Neural progenitor cell (in vitro differentiated cells): ENCODE results near the gene UNC13B. TPM values are rescaled to one million over a fixed set of nuclear protein-coding genes. Genes with fewer than 3 reads are reported as not detected.

Source experiments
- DNase-seq: peaks from one replicate; pipeline ENCODE4 v3.0.0-alpha.2; 2016; ENCODE audit warnings: low spot score
- H2AFZ ChIP-seq: fragments of 200-600 bp; sonication (generic); replicated peaks from 2 replicates; pipeline ENCODE4 v1.6.1; 2016; ENCODE audit warnings: antibody characterized with exemption
- H3F3A ChIP-seq: fragments of 200-600 bp; sonication (generic); 2 replicates; pipeline ENCODE4 v1.6.1; 2016; ENCODE audit warnings: antibody characterized with exemption, low read depth
- H3K27ac ChIP-seq: fragments of 200-600 bp; sonication (generic); 2 replicates; pipeline ENCODE4 v1.5.1; 2016; ENCODE audit warnings: mild to moderate bottlenecking
- H3K27me3 ChIP-seq: fragments of 200-600 bp; sonication (generic); 2 replicates; pipeline ENCODE4 v1.6.1; 2016; ENCODE audit warnings: mild to moderate bottlenecking, moderate library complexity
- H3K36me3 ChIP-seq: fragments of 200-600 bp; sonication (generic); 2 replicates; pipeline ENCODE4 v1.5.1; 2016
- H3K4me1 ChIP-seq: fragments of 200-600 bp; sonication (generic); 2 replicates; pipeline ENCODE4 v1.6.1; 2016; ENCODE audit warnings: mixed run types
- H3K4me2 ChIP-seq: fragments of 200-600 bp; sonication (generic); 2 replicates; pipeline ENCODE4 v1.6.1; 2016
- H3K4me3 ChIP-seq: fragments of 200-600 bp; sonication (generic); 2 replicates; pipeline ENCODE4 v1.5.1; 2016
- H3K79me2 ChIP-seq: fragments of 200-600 bp; sonication (generic); 2 replicates; pipeline ENCODE4 v1.6.1; 2016; ENCODE audit warnings: low read depth
- H3K9ac ChIP-seq: fragments of 200-600 bp; sonication (generic); 2 replicates; pipeline ENCODE4 v1.6.1; 2016
- H3K9me3 ChIP-seq: fragments of 200-600 bp; sonication (generic); 2 replicates; pipeline ENCODE4 v1.5.1; 2016; ENCODE audit warnings: low read depth
- H4K20me1 ChIP-seq: fragments of 200-600 bp; sonication (generic); 2 replicates; pipeline ENCODE4 v1.6.1; 2016; ENCODE audit warnings: low read depth
- H3K27ac Mint-ChIP-seq: 3 replicates; pipeline ENCODE4 v1.8.0; 2021; ENCODE audit warnings: mixed read lengths
- H3K27me3 Mint-ChIP-seq: 2 replicates; pipeline ENCODE4 v1.8.0; 2022; ENCODE audit warnings: low read depth, mild to moderate bottlenecking, inconsistent platforms, moderate library complexity, mixed read lengths; ENCODE audit not compliant: insufficient read depth
- H3K36me3 Mint-ChIP-seq: 3 replicates; pipeline ENCODE4 v1.8.0; 2021; ENCODE audit warnings: mixed read lengths
- H3K4me1 Mint-ChIP-seq: 3 replicates; pipeline ENCODE4 v1.8.0; 2021; ENCODE audit warnings: mixed read lengths
- H3K4me3 Mint-ChIP-seq: 3 replicates; pipeline ENCODE4 v1.8.0; 2021; ENCODE audit warnings: mild to moderate bottlenecking, moderate library complexity, mixed read lengths
- H3K9me3 Mint-ChIP-seq: 3 replicates; pipeline ENCODE4 v1.8.0; 2020; ENCODE audit warnings: mixed read lengths
- CTCF ChIP-seq: fragments of 200-600 bp; sonication (generic); IDR thresholded peaks from 2 replicates; pipeline ENCODE4 v1.5.1; 2017; ENCODE audit warnings: antibody characterized with exemption, mild to moderate bottlenecking
- EZH2 ChIP-seq: fragments of 200-600 bp; sonication (generic); IDR thresholded peaks from 2 replicates; pipeline ENCODE4 v1.6.1; 2017; ENCODE audit warnings: antibody characterized with exemption, mild to moderate bottlenecking, moderate library complexity
- EZH2phosphoT487 ChIP-seq: fragments of 200-600 bp; sonication (generic); IDR thresholded peaks from 2 replicates; pipeline ENCODE4 v1.6.1; 2017; ENCODE audit warnings: antibody characterized with exemption
- total RNA-seq: library from RNA; depleted of rRNA; stranded (reverse); fragments of >200 nt; gene quantifications from 2 replicates; pipeline ENCODE4 v1.2.3, GENCODE V29; 2015; ENCODE audit warnings: low replicate concordance

UNC13B gene
- total RNA-seq, 1 donor from 2014 or later: 40.7 TPM

DNA sequence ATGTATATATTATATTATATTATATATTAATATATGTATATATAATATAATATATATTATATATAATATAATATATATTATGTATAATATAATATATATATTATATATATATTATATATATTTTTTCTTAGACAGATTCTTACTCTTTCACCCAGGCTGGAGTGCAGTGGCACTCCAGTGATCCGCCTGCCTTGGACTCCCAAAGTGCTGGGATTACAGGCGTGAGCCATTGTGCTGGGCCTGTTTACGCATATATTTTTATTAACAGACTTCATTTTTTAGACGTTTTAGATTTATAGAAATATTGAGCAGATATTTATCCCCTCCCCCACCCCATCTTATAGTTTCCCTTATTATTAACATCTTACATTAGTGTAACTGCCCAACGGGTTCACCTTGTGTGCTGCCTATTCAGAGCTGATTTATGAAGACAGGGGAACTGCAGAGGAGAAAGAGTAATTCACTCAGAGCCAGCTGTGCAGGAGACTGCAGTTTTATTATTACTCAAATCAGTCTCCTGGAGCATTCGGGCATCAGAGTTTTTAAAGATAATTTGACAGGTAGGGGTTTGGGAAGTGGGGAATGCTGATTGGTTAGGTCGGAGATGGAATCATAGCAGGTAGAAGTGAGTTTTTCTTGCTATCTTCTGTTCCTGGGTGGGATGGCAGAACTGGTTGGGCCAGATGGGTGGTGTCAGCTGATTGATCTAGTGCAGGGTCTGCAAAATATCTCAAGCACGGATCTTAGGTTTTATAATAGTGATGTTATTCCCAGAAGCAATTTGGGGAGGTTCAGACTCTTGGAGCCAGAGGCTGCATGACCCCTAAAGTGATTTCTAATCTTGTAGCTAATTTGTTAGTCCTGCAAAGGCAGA lies 93.4 kb downstream of the UNC13B start:
- H3K27me3 ChIP-seq: no peaks in the 10 kb centered on the region
- H3K4me3 ChIP-seq: no peak overlapping the region
- H3K27ac ChIP-seq: no peak overlapping the region
- no peaks in the 10 kb centered on the region for H3K4me1 ChIP-seq
- Mint-ChIP-seq H3K4me3 (no peak overlapping the region), H3K36me3 (no peaks in the 10 kb centered on the region), H3K4me1 (peaks cover 3% of the 10 kb centered on the region), H3K9me3 (peaks cover 2% of the 10 kb centered on the region), H3K27me3 (no peaks in the 10 kb centered on the region), H3K27ac (no peak overlapping the region)
- no peak overlapping the region for H2AFZ ChIP-seq
- H3K36me3 ChIP-seq: no peaks in the 10 kb centered on the region
- H3K79me2 ChIP-seq: no peaks in the 10 kb centered on the region
- H3K9me3 ChIP-seq: no peaks in the 10 kb centered on the region
- DNase-seq: no peak
- H3F3A ChIP-seq: peaks cover 8% of the 10 kb centered on the region
- H3K9ac ChIP-seq: no peak overlapping the region
- H4K20me1 ChIP-seq: no peaks in the 10 kb centered on the region
- TF ChIP-seq EZH2phosphoT487 (no peak), CTCF (no peak), EZH2 (no peak)
- H3K4me2 ChIP-seq: no peak overlapping the region

GRCh38 chr9:35257986-35258659 lies 96.3 kb downstream of the UNC13B start:
- H3K4me3 Mint-ChIP-seq: no peak overlapping the region

More at GRCh38 chr9:35257986-35258659, 96.3 kb downstream of the UNC13B start:
- Mint-ChIP-seq H3K36me3 (no peaks in the 10 kb centered on the region), H3K27me3 (peaks cover 2% of the 10 kb centered on the region), H3K27ac (no peak overlapping the region), H3K9me3 (no peaks in the 10 kb centered on the region), H3K4me1 (peaks cover 3% of the 10 kb centered on the region)
- Histone ChIP-seq H3K9me3 (no peaks in the 10 kb centered on the region), H3K4me1 (no peaks in the 10 kb centered on the region), H3F3A (peaks cover 8% of the 10 kb centered on the region), H3K9ac (no peak overlapping the region), H3K36me3 (no peaks in the 10 kb centered on the region), H2AFZ (no peak overlapping the region), H4K20me1 (no peaks in the 10 kb centered on the region), H3K4me3 (no peak overlapping the region), H3K4me2 (no peak overlapping the region), H3K27me3 (no peaks in the 10 kb centered on the region), H3K79me2 (no peaks in the 10 kb centered on the region), H3K27ac (no peak overlapping the region)
- DNase-seq: no peak
- TF ChIP-seq CTCF (no peak), EZH2phosphoT487 (no peak), EZH2 (no peak)
